GM21619 (cell line): Measurements from ENCODE around the gene PPP1R3C.

Experiments used
- ATAC-seq: cut with Tn5 transposase; IDR thresholded peaks from one replicate; pipeline ENCODE4 v1.9.1; 2021; ENCODE audit not compliant: unreplicated experiment

The PPP1R3C gene

DNA sequence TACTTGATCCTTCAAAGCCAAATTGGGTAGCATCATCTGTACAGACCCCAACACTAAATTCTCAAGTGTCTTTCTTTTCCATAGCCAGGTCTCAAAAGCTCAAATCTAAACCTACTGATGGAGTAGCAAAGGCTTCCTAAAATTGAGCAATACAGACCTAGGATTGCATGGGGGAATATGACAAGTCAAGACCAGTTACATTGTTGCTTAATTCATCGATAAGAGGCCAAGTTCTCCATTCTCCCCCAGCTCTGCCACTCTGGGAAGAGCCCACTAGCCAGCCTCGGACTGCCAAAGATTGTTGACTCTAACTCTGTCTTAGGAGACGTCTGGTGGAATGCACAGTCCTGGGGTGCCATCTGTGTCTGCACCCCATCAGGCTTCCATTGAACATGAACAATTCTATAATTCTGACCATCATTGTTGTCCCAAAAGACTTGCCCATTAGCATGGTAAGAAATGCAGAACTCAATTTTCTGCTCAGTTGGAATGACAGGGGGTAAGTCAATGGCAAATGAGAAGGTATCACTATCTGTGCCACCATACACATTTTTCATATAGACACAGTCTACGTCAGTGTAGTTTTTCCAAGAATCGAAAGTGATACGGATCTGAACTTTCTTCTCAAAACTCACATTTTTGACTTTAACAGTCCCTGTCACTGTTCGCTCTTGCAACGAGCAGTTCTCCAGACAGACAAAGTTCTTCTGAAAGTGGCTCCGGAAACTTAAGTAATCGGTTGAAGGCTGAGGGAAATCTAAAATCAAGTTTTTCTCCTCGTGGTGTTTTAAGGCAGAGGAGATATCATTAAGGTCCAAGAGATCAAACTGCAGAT, 2.9 kb downstream of the PPP1R3C start:
- ATAC-seq = no peak

DNA sequence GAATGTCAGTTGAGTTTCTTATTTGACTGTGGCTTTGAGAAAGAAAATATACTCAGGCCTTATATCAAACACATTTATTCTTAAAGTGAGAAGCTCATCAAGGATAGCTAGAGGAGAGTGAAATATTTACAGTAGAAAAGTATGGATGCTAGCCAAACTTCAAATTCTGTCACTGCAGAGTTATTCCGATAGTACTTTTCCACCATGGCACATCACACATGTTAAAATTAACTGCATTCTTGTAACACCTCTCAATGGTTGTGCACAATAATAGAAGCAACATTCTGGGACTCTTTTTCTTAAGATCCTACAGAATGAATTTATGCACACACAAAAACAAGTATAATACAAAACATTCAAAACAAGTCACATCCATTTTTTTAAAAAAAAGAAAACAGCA, 4.5 kb downstream of the PPP1R3C start:
- ATAC-seq = no peak

DNA sequence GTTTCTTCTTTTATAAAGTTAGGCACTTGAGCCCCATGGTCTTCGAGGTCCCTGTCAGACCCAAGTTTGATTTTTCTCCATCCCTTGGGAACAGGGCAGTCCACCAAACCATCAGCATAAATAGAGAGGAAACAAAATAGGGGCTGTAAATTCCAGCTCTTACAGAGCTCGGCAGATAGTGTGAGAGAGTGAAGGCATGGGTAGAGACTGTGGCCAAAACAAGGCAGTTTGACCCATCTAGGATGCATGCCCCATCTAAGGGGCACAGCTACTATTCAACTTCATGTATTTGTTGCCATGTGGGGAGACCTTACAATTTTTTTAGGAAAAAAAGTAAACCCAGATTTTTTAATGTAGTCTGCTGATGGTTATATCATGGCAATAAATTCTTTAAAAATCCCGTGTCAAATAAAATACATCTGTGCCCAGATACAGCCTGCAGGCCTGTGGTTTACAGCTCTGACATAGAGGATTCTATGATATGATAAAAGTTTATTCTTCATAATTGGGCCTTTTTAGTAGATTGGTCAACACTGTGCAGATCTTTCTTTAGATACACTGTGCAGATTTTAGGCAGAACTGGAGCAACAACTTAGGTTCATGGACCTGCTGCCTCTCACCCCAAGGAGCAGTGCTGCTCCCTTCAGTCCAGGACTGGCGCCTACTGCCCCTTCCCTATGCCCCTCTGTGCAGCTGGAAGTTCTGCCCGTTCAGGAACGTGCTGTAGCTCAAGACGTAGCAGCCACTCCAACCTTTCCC, 5.3 kb downstream of the PPP1R3C start:
- ATAC-seq = no peak

DNA sequence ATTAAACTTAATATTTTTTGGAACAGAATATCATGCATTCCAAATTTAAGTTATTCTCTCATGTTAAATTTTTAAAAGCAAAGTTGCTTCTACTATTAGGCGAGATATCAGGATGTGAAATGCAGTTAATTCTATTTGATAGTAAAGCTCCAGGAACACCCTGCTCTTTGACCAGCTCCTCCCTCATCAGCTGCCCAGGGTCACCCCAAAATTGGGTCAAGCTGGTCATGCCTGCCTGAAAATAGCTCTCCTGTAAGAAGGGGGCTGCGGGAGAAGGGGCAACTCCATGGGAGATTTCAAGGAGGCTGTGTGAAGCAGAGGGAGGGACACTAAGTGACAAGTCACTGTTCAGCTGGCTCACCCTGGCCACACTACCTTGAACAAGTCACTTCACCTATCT, 5.9 kb downstream of the PPP1R3C start:
- ATAC-seq = no peak

DNA sequence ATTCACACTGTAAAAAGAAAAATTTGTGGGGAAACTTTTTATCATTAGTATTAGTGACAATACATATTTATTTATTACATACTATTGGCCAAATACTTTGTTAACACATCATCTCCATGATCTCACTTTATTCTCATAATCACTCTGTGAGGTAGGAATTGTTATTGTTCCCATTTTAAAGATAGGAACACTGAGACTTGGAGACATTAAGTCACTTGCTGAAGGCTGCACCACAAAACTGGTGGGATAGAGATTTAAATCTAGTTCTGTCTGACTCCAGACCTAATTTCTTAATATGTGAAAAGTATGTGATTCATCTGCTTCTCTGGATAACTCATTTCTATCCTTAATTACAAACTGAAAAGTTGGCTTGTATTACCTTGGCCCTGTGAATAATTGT, 8.2 kb downstream of the PPP1R3C start:
- ATAC-seq = no peak

DNA sequence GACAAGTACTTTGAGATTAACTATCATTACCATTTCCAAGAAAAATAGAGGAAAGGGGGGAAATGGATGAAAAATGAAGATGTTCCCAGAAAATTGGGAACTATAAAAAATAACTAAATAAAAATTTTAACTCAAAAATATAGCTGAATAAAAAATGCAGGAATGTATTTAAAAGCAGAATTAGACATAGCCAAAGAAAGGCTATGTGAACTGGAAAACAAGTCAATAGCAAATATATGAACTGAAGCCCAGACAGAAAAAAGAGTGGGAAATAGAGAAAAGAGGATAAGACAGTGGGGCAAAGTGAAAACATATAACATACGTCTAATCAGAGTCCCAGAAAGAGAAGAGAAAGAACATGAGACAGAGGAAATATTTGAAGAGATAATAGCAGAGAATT, 10.3 kb downstream of the PPP1R3C start:
- no peak for ATAC-seq

DNA sequence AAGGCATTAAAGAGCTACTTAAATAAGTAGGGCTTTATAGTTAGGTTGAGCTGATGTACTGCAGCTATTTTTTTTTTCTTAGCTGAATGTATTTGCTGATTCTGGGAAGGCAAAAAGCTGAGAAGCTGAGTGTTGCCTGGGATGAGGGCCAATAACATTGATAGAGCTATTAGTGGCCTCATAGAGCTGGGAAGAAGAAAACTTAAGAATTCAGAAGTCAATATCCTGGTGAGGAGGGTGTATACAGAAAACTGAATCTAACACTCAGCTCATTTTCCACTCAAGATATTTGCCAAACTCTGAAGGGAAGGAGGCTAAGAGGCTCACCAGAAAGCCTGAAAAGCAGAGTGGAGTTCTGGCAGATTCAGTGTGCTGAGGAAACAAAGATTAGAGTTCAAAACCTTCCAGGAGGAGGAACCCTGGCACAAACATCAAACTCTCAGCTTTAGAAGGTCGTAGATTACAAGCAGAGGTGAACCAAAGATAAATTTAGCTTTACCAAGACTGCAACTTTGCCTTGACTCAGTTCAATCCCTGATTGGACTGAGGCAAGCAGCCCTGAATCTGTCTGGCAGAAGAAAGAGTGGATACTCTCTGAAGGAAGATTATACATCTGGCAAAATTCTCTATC, 11.3 kb downstream of the PPP1R3C start:
- ATAC-seq = no peak

DNA sequence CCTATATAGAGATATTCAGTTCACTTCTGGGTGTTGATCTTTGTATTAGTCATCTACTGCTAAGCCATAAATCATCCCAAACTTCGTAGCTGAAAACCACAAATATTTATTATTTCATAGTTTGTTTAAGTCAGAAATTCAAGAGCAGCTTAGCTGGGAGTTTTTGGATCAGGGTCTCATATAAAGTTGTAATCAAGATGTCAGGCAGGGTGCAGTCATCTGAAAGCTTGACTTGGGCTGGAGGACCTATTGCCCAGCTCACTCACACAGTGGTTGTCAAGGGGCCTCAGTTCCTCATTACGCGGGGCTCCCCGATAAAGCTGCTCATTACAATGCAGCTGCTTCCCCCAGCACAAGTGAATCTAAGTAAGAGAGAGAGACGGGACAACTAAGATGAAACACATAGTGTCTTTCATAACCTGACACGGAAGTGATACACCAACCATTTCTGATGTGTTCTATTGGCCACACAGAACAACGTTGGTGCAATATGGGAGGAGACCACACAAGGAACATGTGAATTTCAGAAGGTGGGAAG, 15.7 kb downstream of the PPP1R3C start:
- ATAC-seq = no peak

DNA sequence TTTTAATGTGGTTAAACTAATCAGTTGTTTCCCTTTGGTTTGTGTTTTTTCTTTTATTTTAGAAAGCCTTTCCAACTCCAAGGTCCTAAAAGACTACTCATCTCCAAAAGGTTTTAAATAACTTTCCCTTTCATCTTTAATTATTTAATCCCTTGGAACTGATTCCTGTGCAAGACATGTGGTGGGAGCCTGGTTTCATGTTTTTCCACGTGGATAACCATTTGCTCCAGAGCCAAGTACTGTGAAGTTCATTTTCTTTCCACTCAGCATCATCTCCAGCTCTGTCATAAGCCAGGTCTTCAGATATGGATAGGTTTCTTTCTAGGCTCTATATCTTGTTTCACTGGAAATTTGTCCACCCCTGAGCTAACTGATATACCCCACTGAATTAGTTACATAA, 16.7 kb downstream of the PPP1R3C start:
- ATAC-seq = no peak

DNA sequence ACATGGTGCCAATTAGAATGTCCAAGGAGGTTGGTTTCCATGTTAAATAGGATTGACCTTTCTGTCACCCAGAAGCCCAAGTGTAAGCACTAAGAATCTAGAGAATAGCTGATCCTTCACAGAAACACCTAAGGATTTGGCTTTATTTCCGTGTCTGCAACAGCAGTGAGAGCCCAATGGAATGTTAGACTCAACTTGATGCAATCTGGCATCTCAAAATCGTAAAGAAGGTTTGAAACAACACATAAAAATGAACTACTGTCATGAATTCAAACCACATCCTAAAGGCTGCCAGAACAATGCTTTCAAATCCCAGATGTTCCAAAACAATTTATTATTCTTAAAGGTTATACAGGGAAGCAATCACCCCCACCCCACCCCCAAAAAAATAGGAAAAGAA, 18.6 kb downstream of the PPP1R3C start:
- no peak for ATAC-seq

DNA sequence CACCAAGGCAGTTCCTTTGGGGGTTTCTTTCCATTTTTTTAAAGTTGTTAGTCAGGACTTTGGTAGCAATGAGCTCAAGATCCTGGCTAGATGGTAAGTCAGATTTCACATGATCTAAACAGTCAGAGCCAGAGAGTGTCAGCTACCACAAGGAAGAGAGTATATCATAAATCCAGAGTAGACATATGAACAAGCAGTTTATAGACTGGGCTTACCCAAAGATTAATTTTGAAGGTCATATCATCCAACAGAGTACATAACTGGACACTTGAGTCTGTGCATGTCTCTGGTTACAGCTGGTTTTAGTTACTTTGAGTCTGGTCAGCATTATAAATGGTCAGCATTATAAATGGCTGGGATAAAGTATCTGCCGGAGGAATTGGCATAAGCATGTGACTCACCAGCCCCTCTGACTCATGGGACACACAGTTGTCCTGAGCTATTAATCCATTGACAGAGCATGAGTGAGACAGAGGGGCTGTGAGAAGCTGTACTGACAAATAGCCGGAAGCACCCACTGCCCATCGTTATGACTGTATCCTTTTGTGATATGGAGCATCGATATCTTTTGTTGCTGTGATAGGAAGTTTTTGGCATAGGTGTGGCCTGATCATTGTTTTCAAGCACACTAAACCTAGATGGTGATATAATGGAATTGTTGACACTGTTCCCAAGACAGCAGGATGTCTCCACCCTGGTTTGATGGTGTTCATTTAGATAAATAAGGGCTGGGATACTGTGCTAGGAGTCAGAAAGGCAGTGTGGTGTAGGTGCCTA, 19.3 kb downstream of the PPP1R3C start:
- no peak for ATAC-seq

DNA sequence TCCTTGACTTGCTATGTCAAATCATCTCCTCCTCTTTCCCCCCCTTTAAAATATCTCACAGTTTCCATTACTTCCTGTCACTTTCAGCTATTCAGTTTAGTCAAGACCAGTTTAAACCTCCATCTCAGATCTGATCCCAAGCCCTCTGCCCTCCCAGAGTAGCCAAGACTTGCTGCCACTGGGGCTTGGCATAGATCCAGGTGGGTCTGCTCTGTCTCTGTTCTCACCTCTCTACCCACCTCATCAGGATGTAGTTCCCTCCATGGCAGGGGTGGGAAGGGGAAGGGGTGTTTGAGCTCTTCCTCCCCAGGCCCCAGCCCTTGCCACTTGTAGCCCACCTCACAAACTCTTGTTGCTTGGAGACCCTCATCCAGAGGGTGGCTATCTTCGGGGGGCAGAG, 22.0 kb downstream of the PPP1R3C start:
- ATAC-seq = no peak

DNA sequence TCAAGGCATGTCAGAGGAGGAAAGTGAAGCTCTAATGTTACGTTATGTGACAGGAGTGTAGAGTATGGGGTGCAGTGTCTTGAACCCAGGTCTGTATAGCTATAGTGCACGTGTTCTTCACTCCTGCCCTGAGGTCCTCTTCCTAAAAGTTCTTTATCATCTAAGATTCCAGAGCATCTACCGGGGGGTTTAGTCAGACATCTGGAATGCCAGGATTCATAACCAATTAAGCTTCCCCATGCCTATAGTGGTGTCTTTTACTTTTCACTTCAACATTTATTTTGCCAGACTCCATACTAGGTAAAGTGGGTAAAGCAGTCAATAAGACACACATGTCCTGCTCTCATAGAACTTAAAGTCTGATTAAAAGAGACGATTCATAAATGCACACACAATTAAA, 22.4 kb downstream of the PPP1R3C start:
- ATAC-seq = no peak

DNA sequence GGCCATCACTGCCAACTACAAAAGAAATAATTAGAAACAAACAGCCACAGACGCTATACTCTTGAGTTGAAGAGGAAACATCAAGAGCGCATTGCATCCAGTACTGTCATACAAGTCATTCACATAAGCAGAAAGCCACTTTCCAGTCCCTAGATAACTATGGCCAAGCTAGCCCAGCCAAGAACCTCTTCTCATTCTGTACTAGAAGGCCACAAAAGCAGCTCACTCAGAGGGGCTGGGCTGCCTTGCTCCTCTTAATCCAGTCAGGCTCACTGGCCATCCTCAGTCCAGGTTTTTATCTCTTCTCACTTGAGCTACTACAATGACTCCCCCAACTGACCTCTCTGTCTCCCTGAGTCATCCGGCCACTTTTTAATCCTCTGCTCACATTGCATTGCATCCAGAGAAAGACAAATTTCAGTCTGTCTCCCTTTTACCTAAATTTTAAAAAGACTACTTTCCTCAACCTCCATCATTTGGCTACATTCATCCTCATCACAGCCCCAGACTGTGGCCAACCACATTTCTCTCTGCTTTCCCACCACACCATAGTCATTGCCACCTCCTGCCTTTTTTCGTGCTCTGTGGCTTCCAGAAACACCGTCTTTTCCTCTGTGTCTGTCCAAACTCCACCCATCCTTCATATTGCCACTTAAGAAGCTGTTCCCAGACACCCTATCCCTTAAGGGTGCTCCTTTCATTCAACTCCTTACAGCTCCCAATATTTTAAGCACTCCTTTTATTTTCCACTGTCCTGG, 25.0 kb downstream of the PPP1R3C start:
- no peak for ATAC-seq

DNA sequence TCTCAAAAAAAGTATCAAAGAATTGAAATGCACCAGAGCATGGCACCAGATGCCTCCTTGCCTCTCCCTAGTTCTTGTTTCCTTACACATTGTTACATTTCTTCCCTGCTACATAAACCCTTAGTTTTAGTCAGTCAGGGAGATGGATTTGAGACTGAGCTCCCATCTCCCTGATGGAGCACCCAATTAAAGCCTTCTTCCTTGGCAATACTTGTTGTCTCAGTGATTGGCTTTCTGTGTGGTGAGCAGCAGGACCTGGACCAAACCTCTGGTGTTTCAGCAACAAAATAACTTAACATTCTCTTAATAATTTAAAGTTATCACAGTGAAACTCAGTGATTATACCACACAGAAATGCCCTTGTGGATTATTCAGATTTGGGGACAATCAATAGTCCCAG, 26.9 kb downstream of the PPP1R3C start:
- no peak for ATAC-seq

DNA sequence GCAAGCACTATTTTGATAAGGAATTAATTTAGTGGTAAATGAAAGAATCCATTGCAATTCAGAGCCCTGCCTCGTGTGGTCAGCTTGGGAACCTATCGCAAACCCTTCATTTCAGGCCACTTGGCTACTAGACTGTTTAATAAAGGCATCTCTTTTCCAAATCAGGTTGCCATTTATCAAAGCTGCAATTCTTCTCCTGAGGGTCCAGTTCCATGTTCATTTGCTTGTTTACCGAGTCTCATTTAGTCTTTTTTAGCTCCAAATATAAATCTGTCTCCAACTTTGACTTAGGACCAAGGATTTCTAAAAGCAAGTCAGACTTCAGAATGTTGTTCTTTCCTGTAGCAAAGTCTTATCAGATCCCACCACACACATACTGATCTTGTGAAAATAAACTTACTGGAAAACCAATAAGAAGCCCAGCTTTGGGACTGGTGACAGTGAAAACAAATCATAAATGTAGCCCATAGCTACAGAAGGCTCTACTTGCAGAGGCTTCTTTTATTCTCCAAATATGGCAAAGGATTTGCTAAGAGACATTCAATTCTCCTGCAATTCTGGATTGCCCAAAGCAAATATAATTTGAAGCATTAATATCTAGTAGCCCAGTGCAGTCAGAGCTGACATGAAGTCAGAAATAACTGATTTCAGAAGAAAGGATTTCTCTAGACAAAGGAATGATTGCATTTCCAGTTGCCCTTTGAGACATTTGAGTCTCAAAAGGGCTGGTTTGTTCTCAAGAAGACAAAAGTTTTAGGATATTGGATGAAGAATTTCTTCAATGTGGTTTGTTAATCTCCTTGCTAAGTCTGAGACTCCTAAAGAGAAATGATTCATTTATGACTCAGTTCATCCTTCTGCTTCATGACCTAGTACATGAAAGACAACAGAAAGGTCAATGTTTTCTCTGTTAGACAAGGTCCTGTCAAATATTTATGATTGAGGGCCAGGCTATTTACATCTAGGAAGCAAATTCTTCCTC, 28.0 kb downstream of the PPP1R3C start:
- ATAC-seq = no peak

DNA sequence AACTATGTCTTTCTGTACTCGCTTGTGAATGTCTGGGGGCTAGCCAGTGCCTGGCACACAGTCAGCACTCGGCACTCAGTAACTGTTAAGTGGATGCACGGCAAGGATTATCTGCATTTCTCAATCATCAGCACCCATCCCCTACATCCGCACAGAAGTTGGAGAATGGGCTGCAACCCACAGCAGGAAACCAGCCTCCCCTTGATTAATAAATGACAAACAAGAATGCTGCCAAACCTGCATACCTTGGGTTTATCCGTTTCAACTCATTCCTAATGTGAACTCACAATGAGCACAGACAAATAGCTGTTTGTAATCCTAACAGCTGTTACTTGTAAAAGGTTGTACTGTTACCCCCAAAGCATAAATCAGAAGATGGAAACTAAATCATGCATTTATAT, 28.9 kb downstream of the PPP1R3C start:
- no peak for ATAC-seq

DNA sequence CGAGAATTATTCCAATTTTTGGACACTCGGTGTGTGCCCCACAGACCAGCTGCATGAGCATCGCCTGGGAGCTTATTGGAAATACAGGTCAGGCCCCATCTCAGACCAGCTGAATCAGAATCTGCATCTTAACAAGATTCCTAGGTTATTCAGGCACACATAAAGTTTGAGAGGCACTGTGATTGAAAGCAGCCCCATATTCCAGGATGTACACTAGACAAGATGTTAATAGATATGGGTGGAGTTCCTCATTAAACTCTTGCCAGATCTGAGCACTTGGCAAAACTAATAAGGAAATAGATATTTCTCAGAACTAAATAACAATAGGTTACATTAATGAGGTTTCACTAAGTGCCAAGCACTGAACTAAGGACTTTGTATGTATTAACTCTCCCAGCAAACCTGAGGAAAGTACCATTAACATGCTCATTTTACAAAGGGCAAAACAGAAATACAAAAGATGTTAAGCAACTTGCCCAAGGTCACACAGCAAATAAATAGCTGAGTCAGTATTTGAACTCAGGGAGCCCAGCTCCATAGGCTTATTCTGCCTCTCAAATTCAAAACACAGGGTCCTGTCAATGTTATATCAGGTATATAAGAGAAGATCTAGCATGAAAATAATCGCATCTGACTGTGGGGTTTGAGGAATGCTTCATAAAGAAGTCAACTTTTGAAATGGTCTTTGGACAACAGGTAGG, 29.9 kb downstream of the PPP1R3C start:
- no peak for ATAC-seq
